Brain microvascular endothelial cell (primary cell): Measurements from ENCODE around the gene KMO.

Experiments used
- DNase-seq: peaks from one replicate; pipeline ENCODE4 v3.0.0-alpha.2; 2020
- H3K27ac ChIP-seq: fragments of 250-450 bp; sonication (Bioruptor Pico); 2 replicates; pipeline ENCODE4 v1.5.1; 2020; ENCODE audit warnings: mild to moderate bottlenecking, moderate library complexity
- H3K27me3 ChIP-seq: fragments of 250-450 bp; sonication (Bioruptor Pico); replicated peaks from 2 replicates; pipeline ENCODE4 v1.5.1; 2020; ENCODE audit warnings: mild to moderate bottlenecking
- H3K36me3 ChIP-seq: fragments of 250-450 bp; sonication (Bioruptor Pico); replicated peaks from 2 replicates; pipeline ENCODE4 v1.5.1; 2020; ENCODE audit warnings: mild to moderate bottlenecking
- H3K4me3 ChIP-seq: 2 replicates; pipeline ENCODE4 v1.5.1; 2011; ENCODE audit warnings: low read depth, mild to moderate bottlenecking, control low read depth, low read length, moderate library complexity
- CTCF ChIP-seq: IDR thresholded peaks from 2 replicates; pipeline ENCODE4 v1.5.1; 2011; ENCODE audit warnings: low read depth, mild to moderate bottlenecking, moderate library complexity, low read length, control low read depth, inconsistent platforms; ENCODE audit errors: missing control alignments
- in situ Hi-C: cut with HindIII; loops from 2 replicates; pipeline ENCODE4 v1.10.0; 2017; ENCODE audit warnings: low sequenced_read_pairs, low pct_ligation_motif_present

The KMO gene

GRCh38 chr1:241519308-241520079 lies 12.7 kb upstream of the KMO start, which contains the start of gene FH:
FH (minus strand) TSS chr1:241519755; CDS start chr1:241519722, 33 bp downstream.
- peak within 1 kb of the TSS; percentile 57 for H3K27ac ChIP-seq
- H3K27me3 ChIP-seq: peaks cover 8% of the 10 kb centered on the region
- peak; percentile 99 for DNase-seq
- peak within 1 kb of the TSS; percentile 83 for H3K4me3 ChIP-seq
- TF ChIP-seq CTCF: no peak
- H3K36me3 ChIP-seq: no peaks in the 10 kb centered on the region
- in situ Hi-C loops: no loop called here

GRCh38 chr1:241520080-241520465 lies 12.1 kb upstream of the KMO start:
- Histone ChIP-seq H3K36me3 (no peaks in the 10 kb centered on the region), H3K27me3 (peaks cover 9% of the 10 kb centered on the region), H3K27ac (no peak overlapping the region), H3K4me3 (peak overlapping the region; percentile 83)
- DNase-seq: no peak
- TF ChIP-seq CTCF: no peak
- in situ Hi-C loops: no loop called here

GRCh38 chr1:241521718-241522117 lies 10.5 kb upstream of the KMO start:
- no peak overlapping the region for H3K27ac ChIP-seq
- H3K27me3 ChIP-seq: peaks cover 10% of the 10 kb centered on the region
- DNase-seq: no peak
- in situ Hi-C loops: no loop called here
- no peak for TF ChIP-seq CTCF
- no peak overlapping the region for H3K4me3 ChIP-seq
- H3K36me3 ChIP-seq: no peaks in the 10 kb centered on the region

GRCh38 chr1:241525026-241525425 lies 7.2 kb upstream of the KMO start:
- no peak for TF ChIP-seq CTCF
- peaks cover 12% of the 10 kb centered on the region for H3K27me3 ChIP-seq
- no peaks in the 10 kb centered on the region for H3K36me3 ChIP-seq
- H3K27ac ChIP-seq: no peak overlapping the region
- no peak overlapping the region for H3K4me3 ChIP-seq
- DNase-seq: no peak
- in situ Hi-C loops: loop anchor here (25.0 kb wide), 1 partner anchor 312 kb away; the partner anchor contains the start of gene EXO1

GRCh38 chr1:241527146-241527545 lies 5.0 kb upstream of the KMO start:
- no peak for DNase-seq
- TF ChIP-seq CTCF: no peak
- no peak overlapping the region for H3K4me3 ChIP-seq
- H3K36me3 ChIP-seq: no peaks in the 10 kb centered on the region
- in situ Hi-C loops: loop anchor here (25.0 kb wide), 1 partner anchor 310 kb away; the partner anchor contains the start of gene EXO1
- H3K27ac ChIP-seq: no peak overlapping the region
- H3K27me3 ChIP-seq: peaks cover 12% of the 10 kb centered on the region
